GM23338 (cell line): ENCODE data around the gene RAD18.

ENCODE experiments used
- CREB1 ChIP-seq: fragments of 250-450 bp; sonication (Bioruptor Pico); IDR thresholded peaks from 2 replicates; pipeline ENCODE4 v1.5.0; 2020; ENCODE audit warnings: low read depth, mild to moderate bottlenecking, moderate library complexity
- CTCF ChIP-seq, 2 experiments: fragments of 200-600 bp in 1 of 2; sonication (generic) in 1 of 2; conservative IDR thresholded peaks; 2 replicates each; pipeline versions ENCODE4 v1.5.1 to v1.6.1; 2016 to 2017; ENCODE audit warnings: antibody characterized with exemption in 2 of 2, low read depth in 2 of 2, mild to moderate bottlenecking in 2 of 2, moderate library complexity in 1 of 2
- EZH2phosphoT487 ChIP-seq: fragments of 200-600 bp; sonication (generic); IDR thresholded peaks from one replicate; pipeline ENCODE4 v1.8.1; 2018; ENCODE audit warnings: antibody characterized with exemption; ENCODE audit not compliant: unreplicated experiment
- POLR2AphosphoS5 ChIP-seq: IDR thresholded peaks from 2 replicates; pipeline ENCODE4 v1.6.1; 2016; ENCODE audit warnings: antibody characterized with exemption, low read depth
- REST ChIP-seq: IDR thresholded peaks from one replicate; pipeline ENCODE4 v1.6.1; 2018; ENCODE audit warnings: antibody characterized with exemption; ENCODE audit not compliant: unreplicated experiment

- TF ChIP-seq CTCF (conservative IDR thresholded peaks at IDR 0.05; ENCODE audit: low read depth in 2 of 2) (no peak), REST (no peak), EZH2phosphoT487 (no peak), CREB1 (CRISPR knock-in tag) (no peak), POLR2AphosphoS5 (no peak)
These were observed 20.8 kb upstream of the RAD18 start for GRCh38 chr3:8984081-8984480.
